Body of pancreas (tissue), 4 donors: ENCODE results near the gene DGKI.

Experiments
- POLR2A ChIP-seq, 3 donors: fragments of 450-650 bp; IDR thresholded peaks; one replicate each; pipeline ENCODE4 v1.6.1; 2016; ENCODE audit warnings: antibody characterized with exemption in 3 of 3, mild to moderate bottlenecking in 2 of 3
- TF ChIP-seq, protein P1 (sequence below), 7 experiments: fragments of 450-650 bp in 4 of 7; fragments of 200-600 bp in 3 of 7; sonication (generic) in 3 of 7; IDR thresholded peaks; one replicate each; pipeline ENCODE4 v1.5.1; 2016 to 2019; ENCODE audit warnings: antibody characterized with exemption in 7 of 7

DNA sequence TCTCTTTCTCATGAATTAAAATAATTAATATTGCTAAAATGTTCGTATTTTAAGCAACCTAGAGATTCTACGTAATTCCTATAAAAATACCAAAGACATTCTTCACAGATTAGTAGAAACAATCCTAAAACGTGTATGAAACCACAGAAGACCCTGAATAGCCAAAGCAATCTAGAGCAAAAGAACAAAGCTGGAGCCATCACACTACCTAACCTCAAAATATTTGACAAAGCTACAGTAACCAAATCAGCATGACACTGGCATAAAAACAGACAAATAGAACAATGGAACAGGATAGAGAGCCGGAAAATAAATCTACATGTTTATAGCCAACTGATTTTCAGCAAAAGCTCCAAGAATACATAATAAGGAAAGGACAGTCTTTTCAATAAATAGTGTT is 397.8 kb downstream of the DGKI start:
- TF ChIP-seq, protein P1, sequence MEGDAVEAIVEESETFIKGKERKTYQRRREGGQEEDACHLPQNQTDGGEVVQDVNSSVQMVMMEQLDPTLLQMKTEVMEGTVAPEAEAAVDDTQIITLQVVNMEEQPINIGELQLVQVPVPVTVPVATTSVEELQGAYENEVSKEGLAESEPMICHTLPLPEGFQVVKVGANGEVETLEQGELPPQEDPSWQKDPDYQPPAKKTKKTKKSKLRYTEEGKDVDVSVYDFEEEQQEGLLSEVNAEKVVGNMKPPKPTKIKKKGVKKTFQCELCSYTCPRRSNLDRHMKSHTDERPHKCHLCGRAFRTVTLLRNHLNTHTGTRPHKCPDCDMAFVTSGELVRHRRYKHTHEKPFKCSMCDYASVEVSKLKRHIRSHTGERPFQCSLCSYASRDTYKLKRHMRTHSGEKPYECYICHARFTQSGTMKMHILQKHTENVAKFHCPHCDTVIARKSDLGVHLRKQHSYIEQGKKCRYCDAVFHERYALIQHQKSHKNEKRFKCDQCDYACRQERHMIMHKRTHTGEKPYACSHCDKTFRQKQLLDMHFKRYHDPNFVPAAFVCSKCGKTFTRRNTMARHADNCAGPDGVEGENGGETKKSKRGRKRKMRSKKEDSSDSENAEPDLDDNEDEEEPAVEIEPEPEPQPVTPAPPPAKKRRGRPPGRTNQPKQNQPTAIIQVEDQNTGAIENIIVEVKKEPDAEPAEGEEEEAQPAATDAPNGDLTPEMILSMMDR (IDR thresholded peaks at IDR 0.05) = no peak
- no peak for TF ChIP-seq POLR2A (IDR thresholded peaks at IDR 0.05)
